KOPT-K1 (cell line): ENCODE measurements around the gene MAD1L1.

Source experiments
- H3K27ac ChIP-seq: fragments of 200-600 bp; sonication (generic); 2 replicates; pipeline ENCODE4 v1.5.1; 2016; ENCODE audit warnings: antibody characterized with exemption, mild to moderate bottlenecking, low read depth, low read length; ENCODE audit not compliant: poor library complexity, severe bottlenecking
- H3K36me3 ChIP-seq: fragments of 200-600 bp; sonication (generic); 2 replicates; pipeline ENCODE4 v1.5.1; 2017; ENCODE audit warnings: antibody characterized with exemption, mild to moderate bottlenecking, low read length, moderate library complexity; ENCODE audit not compliant: insufficient read depth
- H3K9me3 ChIP-seq: fragments of 200-600 bp; sonication (generic); 2 replicates; pipeline ENCODE4 v1.5.1; 2017; ENCODE audit warnings: antibody characterized with exemption, low read length, mild to moderate bottlenecking; ENCODE audit not compliant: insufficient read depth, poor library complexity, severe bottlenecking

Gene MAD1L1

GRCh38 chr7:2210551-2211258 lies 22.0 kb downstream of the MAD1L1 start:
- Histone ChIP-seq H3K36me3 (peaks cover 98% of the 10 kb centered on the region), H3K9me3 (no peaks in the 10 kb centered on the region), H3K27ac (no peak overlapping the region)

- no peak overlapping the region for H3K27ac ChIP-seq
- peaks cover 98% of the 10 kb centered on the region for H3K36me3 ChIP-seq
- no peaks in the 10 kb centered on the region for H3K9me3 ChIP-seq
These were observed 22.8 kb downstream of the MAD1L1 start for GRCh38 chr7:2209961-2210323.

- Histone ChIP-seq H3K27ac (no peak overlapping the region), H3K36me3 (peaks cover 98% of the 10 kb centered on the region), H3K9me3 (no peaks in the 10 kb centered on the region)
These were observed 23.4 kb downstream of the MAD1L1 start for GRCh38 chr7:2209146-2209960.

- H3K36me3 ChIP-seq, result peaks cover 98% of the 10 kb centered on the region
- no peak overlapping the region for H3K27ac ChIP-seq
- H3K9me3 ChIP-seq, result no peaks in the 10 kb centered on the region
These were observed 24.0 kb downstream of the MAD1L1 start for GRCh38 chr7:2208712-2209111.

- peaks cover 95% of the 10 kb centered on the region for H3K36me3 ChIP-seq
- H3K27ac ChIP-seq, result no peak overlapping the region
- no peaks in the 10 kb centered on the region for H3K9me3 ChIP-seq
These were observed 27.5 kb downstream of the MAD1L1 start for GRCh38 chr7:2205036-2205780.

- H3K36me3 ChIP-seq, result peaks cover 95% of the 10 kb centered on the region
- no peaks in the 10 kb centered on the region for H3K9me3 ChIP-seq
- no peak overlapping the region for H3K27ac ChIP-seq
These were observed 28.3 kb downstream of the MAD1L1 start for GRCh38 chr7:2204446-2204845.

- Histone ChIP-seq H3K27ac (no peak overlapping the region), H3K9me3 (no peaks in the 10 kb centered on the region), H3K36me3 (peaks cover 95% of the 10 kb centered on the region)
These were observed 28.9 kb downstream of the MAD1L1 start for GRCh38 chr7:2203766-2204300.

GRCh38 chr7:2202901-2203765 lies 29.6 kb downstream of the MAD1L1 start:
- H3K27ac ChIP-seq, result no peak overlapping the region
- no peaks in the 10 kb centered on the region for H3K9me3 ChIP-seq
- peaks cover 95% of the 10 kb centered on the region for H3K36me3 ChIP-seq

GRCh38 chr7:2202361-2202761 lies 30.4 kb downstream of the MAD1L1 start:
- no peaks in the 10 kb centered on the region for H3K9me3 ChIP-seq
- peaks cover 92% of the 10 kb centered on the region for H3K36me3 ChIP-seq
- H3K27ac ChIP-seq, result no peak overlapping the region

- Histone ChIP-seq H3K27ac (no peak overlapping the region), H3K36me3 (peaks cover 92% of the 10 kb centered on the region), H3K9me3 (no peaks in the 10 kb centered on the region)
These were observed 30.9 kb downstream of the MAD1L1 start for GRCh38 chr7:2201686-2202360.

- Histone ChIP-seq H3K36me3 (peaks cover 92% of the 10 kb centered on the region), H3K9me3 (peaks cover 6% of the 10 kb centered on the region), H3K27ac (no peak overlapping the region)
These were observed 31.6 kb downstream of the MAD1L1 start for GRCh38 chr7:2201128-2201527.

GRCh38 chr7:2200584-2200980 lies 32.2 kb downstream of the MAD1L1 start:
- no peak overlapping the region for H3K27ac ChIP-seq
- peaks cover 12% of the 10 kb centered on the region for H3K9me3 ChIP-seq
- H3K36me3 ChIP-seq, result peaks cover 92% of the 10 kb centered on the region

GRCh38 chr7:2199956-2200583 lies 32.7 kb downstream of the MAD1L1 start:
- no peak overlapping the region for H3K27ac ChIP-seq
- peaks cover 17% of the 10 kb centered on the region for H3K9me3 ChIP-seq
- H3K36me3 ChIP-seq, result peaks cover 92% of the 10 kb centered on the region
